ENCODE data around the gene ZBTB16. TPM values are rescaled to one million over a fixed set of nuclear protein-coding genes. Genes with fewer than 3 reads are reported as not detected.

The ZBTB16 gene
- total RNA-seq, 1 donor from 2014 or later: 17.7 TPM

GRCh38 chr11:114242032-114242431, 182.5 kb downstream of the ZBTB16 start:
- Histone ChIP-seq H3K4me2 (no peak overlapping the region), H3F3A (ENCODE audit: low read depth) (peaks cover 3% of the 10 kb centered on the region), H3K4me3 (no peak overlapping the region), H3K4me1 (peaks cover 40% of the 10 kb centered on the region), H4K20me1 (ENCODE audit: low read depth) (no peaks in the 10 kb centered on the region), H3K9ac (no peak overlapping the region), H3K27me3 (no peaks in the 10 kb centered on the region), H3K9me3 (ENCODE audit: low read depth) (no peaks in the 10 kb centered on the region), H3K79me2 (ENCODE audit: low read depth) (no peaks in the 10 kb centered on the region), H3K36me3 (no peaks in the 10 kb centered on the region), H3K27ac (no peak overlapping the region), H2AFZ (replicated peaks) (no peak overlapping the region)
- Mint-ChIP-seq H3K27me3 (ENCODE audit: insufficient read depth, low read depth) (no peaks in the 10 kb centered on the region), H3K27ac (no peak overlapping the region), H3K4me1 (peaks cover 67% of the 10 kb centered on the region), H3K36me3 (peaks cover 18% of the 10 kb centered on the region), H3K9me3 (no peaks in the 10 kb centered on the region), H3K4me3 (no peak overlapping the region)
- TF ChIP-seq EZH2phosphoT487 (IDR thresholded peaks at IDR 0.05) (no peak), CTCF (IDR thresholded peaks at IDR 0.05) (no peak)
- DNase-seq (ENCODE audit: low spot score): no peak

- Histone ChIP-seq H3K9ac (no peak overlapping the region), H4K20me1 (ENCODE audit: low read depth) (no peaks in the 10 kb centered on the region), H3K79me2 (ENCODE audit: low read depth) (no peaks in the 10 kb centered on the region), H3K36me3 (no peaks in the 10 kb centered on the region), H3F3A (ENCODE audit: low read depth) (peaks cover 3% of the 10 kb centered on the region), H3K9me3 (ENCODE audit: low read depth) (no peaks in the 10 kb centered on the region), H2AFZ (replicated peaks) (no peak overlapping the region), H3K27ac (no peak overlapping the region), H3K4me3 (no peak overlapping the region), H3K4me2 (peak overlapping the region; percentile 44), H3K27me3 (no peaks in the 10 kb centered on the region), H3K4me1 (peaks cover 25% of the 10 kb centered on the region)
- no peak for DNase-seq (ENCODE audit: low spot score)
- Mint-ChIP-seq H3K4me3 (no peak overlapping the region), H3K36me3 (peaks cover 28% of the 10 kb centered on the region), H3K4me1 (peaks cover 51% of the 10 kb centered on the region), H3K9me3 (no peaks in the 10 kb centered on the region), H3K27me3 (ENCODE audit: insufficient read depth, low read depth) (no peaks in the 10 kb centered on the region), H3K27ac (peak overlapping the region; percentile 54)
- TF ChIP-seq EZH2phosphoT487 (IDR thresholded peaks at IDR 0.05): no peak
- TF ChIP-seq CTCF (IDR thresholded peaks at IDR 0.05): no peak
- TF ChIP-seq EZH2 (IDR thresholded peaks at IDR 0.05): no peak
These were observed 184.2 kb downstream of the ZBTB16 start for GRCh38 chr11:114243461-114244372.

- peaks cover 32% of the 10 kb centered on the region for H3K36me3 Mint-ChIP-seq
- no peak for DNase-seq (ENCODE audit: low spot score)
- H3K36me3 ChIP-seq: no peaks in the 10 kb centered on the region
- H3K4me3 Mint-ChIP-seq: no peak overlapping the region
- peaks cover 40% of the 10 kb centered on the region for H3K4me1 Mint-ChIP-seq
- H3K27me3 ChIP-seq: no peaks in the 10 kb centered on the region
- peaks cover 3% of the 10 kb centered on the region for H3F3A ChIP-seq (ENCODE audit: low read depth)
- peaks cover 25% of the 10 kb centered on the region for H3K4me1 ChIP-seq
- no peaks in the 10 kb centered on the region for H4K20me1 ChIP-seq (ENCODE audit: low read depth)
- no peak overlapping the region for H2AFZ ChIP-seq (replicated peaks)
- no peaks in the 10 kb centered on the region for H3K9me3 ChIP-seq (ENCODE audit: low read depth)
- no peaks in the 10 kb centered on the region for H3K27me3 Mint-ChIP-seq (ENCODE audit: insufficient read depth, low read depth)
- no peaks in the 10 kb centered on the region for H3K79me2 ChIP-seq (ENCODE audit: low read depth)
- H3K27ac Mint-ChIP-seq: no peak overlapping the region
- no peak overlapping the region for H3K4me2 ChIP-seq
- H3K27ac ChIP-seq: no peak overlapping the region
- no peaks in the 10 kb centered on the region for H3K9me3 Mint-ChIP-seq
- TF ChIP-seq EZH2phosphoT487 (IDR thresholded peaks at IDR 0.05) (no peak), EZH2 (IDR thresholded peaks at IDR 0.05) (no peak), CTCF (IDR thresholded peaks at IDR 0.05) (no peak)
- H3K9ac ChIP-seq: no peak overlapping the region
- H3K4me3 ChIP-seq: no peak overlapping the region
These were observed 185.3 kb downstream of the ZBTB16 start for GRCh38 chr11:114244726-114245394.

All from neural progenitor cell (in vitro differentiated cells).